Iris pigment epithelial cell (primary cell): Measurements from ENCODE around the gene MPPED1.

Experiments
- DNase-seq: peaks from one replicate; pipeline ENCODE4 v3.0.0-alpha.2; 2011; ENCODE audit warnings: low read depth

Gene MPPED1

GRCh38 chr22:43431808-43432554 is 20.2 kb downstream of the MPPED1 start:
- no peak for DNase-seq

- DNase-seq = no peak
These were observed 21.1 kb downstream of the MPPED1 start for GRCh38 chr22:43432883-43433415.

GRCh38 chr22:43433451-43434274 is 21.8 kb downstream of the MPPED1 start:
- DNase-seq = no peak

- no peak for DNase-seq
These were observed 22.6 kb downstream of the MPPED1 start for GRCh38 chr22:43434275-43434927.

- DNase-seq = no peak
These were observed 23.1 kb downstream of the MPPED1 start for GRCh38 chr22:43434928-43435311.

- no peak for DNase-seq
These were observed 24.3 kb downstream of the MPPED1 start for GRCh38 chr22:43435851-43436811.

GRCh38 chr22:43436868-43437267 is 25.1 kb downstream of the MPPED1 start:
- no peak for DNase-seq

- no peak for DNase-seq
These were observed 26.2 kb downstream of the MPPED1 start for GRCh38 chr22:43437871-43438475.

GRCh38 chr22:43438666-43439347 is 27.0 kb downstream of the MPPED1 start:
- DNase-seq = no peak

GRCh38 chr22:43439368-43440103 is 27.7 kb downstream of the MPPED1 start:
- no peak for DNase-seq

GRCh38 chr22:43440104-43440387 is 28.2 kb downstream of the MPPED1 start:
- no peak for DNase-seq

- DNase-seq = no peak
These were observed 28.7 kb downstream of the MPPED1 start for GRCh38 chr22:43440556-43440955.

GRCh38 chr22:43441216-43441615 is 29.4 kb downstream of the MPPED1 start:
- DNase-seq = no peak

GRCh38 chr22:43441751-43442150 is 29.9 kb downstream of the MPPED1 start:
- DNase-seq = no peak

GRCh38 chr22:43442386-43443151 is 30.8 kb downstream of the MPPED1 start:
- DNase-seq = no peak

GRCh38 chr22:43443152-43443471 is 31.3 kb downstream of the MPPED1 start:
- DNase-seq = no peak

- DNase-seq = no peak
These were observed 34.4 kb downstream of the MPPED1 start for GRCh38 chr22:43446037-43446803.

- DNase-seq = no peak
These were observed 35.1 kb downstream of the MPPED1 start for GRCh38 chr22:43446916-43447315.

GRCh38 chr22:43447380-43447779 is 35.6 kb downstream of the MPPED1 start:
- no peak for DNase-seq
